Stimulated activated CD8-positive, alpha-beta memory T cell treated with anti-CD3 and anti-CD28 coated beads, Interleukin-15, amount 100 ng/mL, for 24 hours (primary cell): ENCODE results near the gene PTPRF.

Experiments used
- DNase-seq: peaks from one replicate; pipeline ENCODE4 v3.0.0-alpha.2; 2020; ENCODE audit warnings: low read depth

The PTPRF gene

GRCh38 chr1:43552813-43553212 is 22.1 kb downstream of the PTPRF start:
- no peak for DNase-seq

GRCh38 chr1:43554444-43554992 is 23.8 kb downstream of the PTPRF start:
- DNase-seq = no peak

- no peak for DNase-seq
Observed at GRCh38 chr1:43556782-43557181, 26.1 kb downstream of the PTPRF start.

GRCh38 chr1:43557744-43558245 is 27.1 kb downstream of the PTPRF start:
- DNase-seq = no peak

GRCh38 chr1:43558346-43558841 is 27.7 kb downstream of the PTPRF start:
- no peak for DNase-seq

- DNase-seq = no peak
Observed at GRCh38 chr1:43559714-43560113, 29.0 kb downstream of the PTPRF start.

GRCh38 chr1:43560286-43560685 is 29.6 kb downstream of the PTPRF start:
- no peak for DNase-seq

- DNase-seq = no peak
Observed at GRCh38 chr1:43563876-43564539, 33.3 kb downstream of the PTPRF start.

- no peak for DNase-seq
Observed at GRCh38 chr1:43564551-43565348, 34.1 kb downstream of the PTPRF start.

GRCh38 chr1:43565600-43566360 is 35.1 kb downstream of the PTPRF start:
- DNase-seq = no peak

- no peak for DNase-seq
Observed at GRCh38 chr1:43566382-43567044, 35.8 kb downstream of the PTPRF start.

- DNase-seq = no peak
Observed at GRCh38 chr1:43569175-43569574, 38.5 kb downstream of the PTPRF start.

GRCh38 chr1:43570277-43570676 is 39.6 kb downstream of the PTPRF start:
- DNase-seq = no peak

- DNase-seq = no peak
Observed at GRCh38 chr1:43570715-43571114, 40.0 kb downstream of the PTPRF start.

- no peak for DNase-seq
Observed at GRCh38 chr1:43572084-43572483, 41.4 kb downstream of the PTPRF start.

- no peak for DNase-seq
Observed at GRCh38 chr1:43572538-43572937, 41.9 kb downstream of the PTPRF start.

- no peak for DNase-seq
Observed at GRCh38 chr1:43573066-43573800, 42.5 kb downstream of the PTPRF start.

- no peak for DNase-seq
Observed at GRCh38 chr1:43576521-43576920, 45.8 kb downstream of the PTPRF start.

- DNase-seq = no peak
Observed at GRCh38 chr1:43577655-43578542, 47.2 kb downstream of the PTPRF start.

GRCh38 chr1:43580039-43580438 is 49.4 kb downstream of the PTPRF start:
- DNase-seq = no peak
